HG02973 (cell line): ENCODE data around the gene TMEM161B.
"Not testable (repeated sequence)": the region's sequence is repeated elsewhere in the genome, so short reads cannot be mapped to it uniquely, and the experiment has no call there.

Source experiments
- ATAC-seq: cut with Tn5 transposase; IDR thresholded peaks from one replicate; pipeline ENCODE4 v1.9.1; 2021; ENCODE audit warnings: moderate library complexity; ENCODE audit not compliant: unreplicated experiment

The TMEM161B gene

DNA sequence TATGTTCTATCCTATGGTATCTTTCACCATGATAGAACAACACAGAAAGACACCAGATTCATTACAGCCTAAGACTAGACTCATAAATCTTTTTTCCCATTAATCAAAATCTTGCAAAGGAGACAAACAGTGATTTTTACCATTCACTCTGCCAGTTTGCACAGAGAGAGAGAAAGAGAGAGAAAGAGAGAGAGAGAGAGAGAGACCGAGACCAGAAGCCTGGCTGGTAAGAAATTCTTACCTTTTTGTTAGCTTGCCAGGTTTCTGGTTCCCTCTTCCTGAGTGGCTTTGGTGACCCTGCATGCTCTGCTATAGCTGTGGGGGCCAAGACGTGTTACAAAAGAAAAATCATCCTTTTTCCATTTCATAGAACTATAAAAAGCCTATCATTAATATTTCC is 18.6 kb downstream of the TMEM161B start:
- ATAC-seq, result no peak

DNA sequence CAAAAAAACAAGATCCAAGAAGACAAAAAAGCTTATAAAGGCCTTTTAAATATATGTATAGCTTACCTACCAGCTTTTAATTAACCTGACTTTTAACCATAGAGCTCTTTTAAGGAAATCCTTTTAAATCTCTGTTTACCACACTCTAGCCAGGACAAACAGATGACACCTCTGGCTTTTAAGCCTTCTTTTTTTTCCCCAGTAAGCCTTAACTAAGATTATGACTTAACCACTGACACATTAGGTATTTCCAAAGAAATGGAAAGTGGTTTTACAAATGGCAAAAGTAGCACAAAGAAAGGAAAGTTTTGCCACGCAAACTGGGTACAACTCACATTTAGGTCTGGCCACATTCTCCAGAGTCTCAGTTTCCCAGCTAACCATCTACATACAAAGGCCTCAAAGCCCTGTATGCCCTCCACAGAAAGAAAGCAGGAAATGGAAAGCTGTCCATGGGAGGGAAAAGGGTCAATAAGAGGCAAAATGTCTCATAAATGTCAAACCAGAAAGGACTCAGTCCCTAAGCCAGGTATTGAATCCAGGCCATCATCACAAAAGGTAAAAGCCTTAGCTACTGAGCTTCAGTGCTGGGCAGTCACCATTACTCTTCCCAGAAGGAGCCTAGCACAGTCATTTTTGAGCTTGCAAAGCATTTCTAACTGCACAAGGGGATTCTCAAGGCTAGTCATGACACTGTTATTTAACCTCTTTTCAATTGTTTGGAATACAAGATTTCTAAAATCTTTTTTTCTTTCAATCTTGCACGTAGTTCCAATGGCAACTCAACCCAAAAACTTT is 19.7 kb downstream of the TMEM161B start:
- no peak for ATAC-seq

DNA sequence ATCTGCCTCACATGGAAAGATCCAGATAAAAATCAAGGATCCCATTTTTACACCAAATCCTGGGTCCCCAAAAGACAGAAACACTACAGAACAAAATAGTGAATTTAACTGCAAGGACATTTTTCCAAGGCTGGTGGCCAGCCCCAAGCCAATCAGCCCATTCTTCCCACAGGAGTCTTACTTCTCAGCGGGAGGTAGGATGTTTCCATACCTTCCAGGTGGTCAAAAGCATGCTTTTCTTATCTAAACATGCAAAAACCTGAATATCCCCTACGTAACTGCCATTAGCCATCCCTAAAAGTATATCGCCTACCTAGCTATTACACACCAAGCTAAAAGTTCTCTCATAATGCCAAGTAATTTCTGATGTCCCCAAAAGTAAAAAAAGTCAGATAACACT is 20.6 kb downstream of the TMEM161B start:
- no peak for ATAC-seq

DNA sequence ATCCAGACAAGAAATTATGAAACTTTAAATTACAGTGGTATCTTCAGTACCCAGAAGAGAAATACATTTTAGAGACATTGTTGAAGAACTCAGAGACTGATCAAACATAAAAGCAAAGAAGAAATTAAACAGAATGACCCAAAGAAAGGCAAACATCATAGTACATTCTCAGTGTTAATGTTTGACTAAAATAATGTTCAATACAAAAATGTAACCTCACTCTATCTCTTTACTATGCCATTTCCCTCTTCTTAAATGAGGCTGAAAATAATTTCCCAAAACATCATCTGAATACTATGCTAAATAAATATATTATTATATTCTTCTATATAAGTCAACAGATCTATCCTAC is 22.8 kb downstream of the TMEM161B start:
- ATAC-seq, result no peak

DNA sequence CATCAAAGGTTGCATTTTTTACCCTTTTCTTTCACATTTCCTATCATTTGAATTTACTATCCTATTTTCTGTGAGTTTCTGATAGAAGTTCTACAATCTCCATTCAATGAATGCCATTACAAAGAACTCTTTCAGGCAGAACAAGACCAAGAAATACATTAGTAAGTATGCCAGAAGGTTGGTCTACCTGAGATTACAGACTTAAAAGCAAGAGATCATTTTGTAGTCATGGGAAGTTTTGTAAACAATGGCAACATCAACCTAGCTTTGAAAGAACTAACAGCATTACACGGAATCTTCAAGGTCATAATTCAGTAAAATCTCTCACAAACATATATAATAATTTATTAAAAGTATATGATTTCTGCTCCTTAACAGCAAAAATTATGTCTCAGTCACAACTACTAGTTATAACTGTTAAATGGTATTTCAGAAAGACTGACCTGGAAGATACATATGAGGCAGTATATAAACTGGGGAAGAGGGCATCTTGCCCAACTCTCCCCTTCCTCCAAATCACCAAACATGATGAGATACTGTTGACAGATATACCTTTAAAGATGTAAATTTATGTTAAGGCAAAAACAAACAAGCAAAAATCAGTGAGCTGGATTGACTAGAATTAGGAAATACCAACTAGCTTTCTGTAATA is 23.3 kb downstream of the TMEM161B start:
- no peak for ATAC-seq

DNA sequence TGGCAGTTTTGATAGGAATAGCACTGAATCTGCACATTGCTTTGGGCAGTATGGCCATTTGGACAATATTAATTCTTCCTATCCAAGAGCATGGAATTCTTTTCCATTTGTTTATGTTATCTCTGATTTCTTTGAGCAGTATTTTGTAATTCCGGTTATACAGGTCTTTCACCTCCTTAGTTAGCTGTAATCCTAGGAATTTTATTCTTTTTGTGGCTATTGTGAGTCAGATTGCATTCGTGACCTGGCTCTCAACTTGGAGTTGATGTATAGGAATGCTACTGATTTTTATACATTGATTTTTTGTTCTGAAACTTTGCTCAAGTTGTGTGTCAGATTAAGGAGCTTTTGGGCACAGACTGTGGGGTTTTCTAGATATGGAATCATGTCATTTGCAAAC is 24.0 kb downstream of the TMEM161B start:
- ATAC-seq, result no peak

DNA sequence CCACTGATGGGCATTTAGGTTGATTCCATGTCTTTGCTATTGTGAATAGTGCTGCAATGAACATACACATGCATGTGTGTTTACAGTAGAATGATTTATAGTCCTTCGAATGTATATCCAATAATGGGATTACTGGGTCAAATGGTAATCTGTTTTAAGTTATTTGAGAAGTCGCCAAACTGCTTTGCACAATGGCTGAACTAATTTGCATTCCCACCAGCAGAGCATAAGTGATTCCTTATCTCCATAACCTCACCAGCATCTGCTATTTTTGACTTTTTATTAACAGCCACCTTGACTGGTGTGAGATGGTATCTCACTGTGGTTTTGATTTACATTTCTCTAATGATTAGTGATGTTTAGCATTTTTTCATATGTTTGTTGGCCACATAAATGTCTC is 25.2 kb downstream of the TMEM161B start:
- not testable (repeated sequence) for ATAC-seq

DNA sequence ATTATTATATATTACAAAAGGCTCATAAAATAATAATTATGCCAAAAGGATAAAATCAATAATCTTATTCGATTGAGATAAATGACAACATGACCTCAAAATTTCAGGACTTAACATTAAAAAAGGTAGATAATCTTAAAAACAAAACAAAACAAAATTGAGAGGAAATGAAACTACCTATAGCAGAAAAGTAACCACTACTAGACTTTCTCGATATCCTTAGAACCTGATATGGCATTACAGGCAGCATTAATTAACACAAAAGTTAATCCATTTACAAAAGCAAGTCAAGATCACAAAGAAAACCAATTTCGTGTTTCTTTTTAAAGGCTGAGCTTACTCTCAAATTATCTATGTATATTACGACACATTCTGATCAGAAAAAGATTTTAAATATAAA is 29.9 kb downstream of the TMEM161B start:
- no peak for ATAC-seq

DNA sequence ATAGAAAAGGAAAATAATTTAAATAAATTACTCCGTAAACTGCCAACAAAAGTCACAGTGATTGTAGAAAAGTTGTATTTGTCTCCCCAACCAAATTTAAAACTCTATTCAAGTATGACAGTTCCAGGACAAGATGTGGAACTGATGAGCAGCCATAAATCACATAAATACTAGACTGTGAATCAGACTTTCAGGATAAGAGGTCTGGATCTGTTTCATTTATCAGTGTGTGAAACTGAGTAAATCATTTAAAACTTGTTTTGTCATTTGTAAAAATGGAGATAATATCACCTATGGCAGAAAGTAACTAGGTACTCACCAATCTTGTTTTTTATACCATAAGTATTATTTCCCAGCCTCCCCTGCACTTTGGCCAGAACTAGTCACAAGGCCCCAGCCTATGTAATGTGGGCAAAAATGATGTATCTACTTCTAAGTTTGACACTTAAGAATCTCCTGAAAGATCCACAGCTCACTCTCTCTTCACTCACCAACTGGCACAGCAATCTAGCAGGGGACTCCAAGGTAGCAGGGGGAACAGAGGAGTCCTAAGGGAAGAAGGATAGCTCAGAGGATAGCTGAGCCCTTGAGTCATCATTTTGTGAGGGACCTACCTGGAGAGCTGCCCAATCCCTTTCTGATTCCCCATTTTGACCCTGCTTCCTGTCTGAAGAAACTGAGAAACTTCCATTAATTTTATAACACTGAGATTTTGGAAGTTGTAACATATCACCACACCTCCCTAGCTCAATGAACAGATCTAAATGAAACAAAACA is 31.6 kb downstream of the TMEM161B start:
- ATAC-seq, result no peak

DNA sequence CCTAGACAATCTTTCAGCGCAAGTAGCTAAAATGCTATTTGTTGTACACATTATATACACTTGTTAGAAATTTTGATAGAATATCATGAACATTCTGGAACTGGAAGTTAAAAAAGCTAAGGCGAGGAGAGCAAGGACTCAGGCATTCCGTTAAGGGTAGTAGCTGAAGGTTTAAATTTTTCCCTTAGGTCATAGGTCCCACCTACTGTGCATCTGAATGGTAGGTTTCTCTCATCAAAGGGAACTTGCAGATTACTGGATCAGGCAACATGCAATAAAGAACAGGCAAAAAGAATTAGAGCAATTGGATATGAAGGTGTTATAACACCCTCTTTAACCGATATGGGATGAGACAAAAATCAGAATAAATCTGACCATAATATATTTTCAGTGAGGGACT is 32.8 kb downstream of the TMEM161B start:
- no peak for ATAC-seq

DNA sequence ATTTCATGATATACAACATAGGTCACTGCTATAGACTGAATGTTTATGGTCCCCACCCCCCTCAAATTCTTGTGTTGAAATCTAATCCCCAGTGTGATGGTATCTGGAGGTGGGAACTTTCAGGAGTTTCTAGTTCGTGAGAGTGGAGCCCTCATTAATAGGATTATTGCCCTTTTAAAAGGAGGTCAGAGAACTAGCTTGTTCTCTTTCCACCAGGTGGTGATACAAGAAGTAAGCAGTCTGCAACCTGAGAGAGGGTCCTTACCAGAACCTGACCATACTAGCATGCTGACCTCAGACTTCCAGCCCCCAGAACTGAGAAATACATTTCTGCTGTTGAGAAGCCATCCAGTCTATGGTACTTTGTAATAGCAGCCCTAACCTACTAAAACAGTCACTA is 33.3 kb downstream of the TMEM161B start:
- ATAC-seq, result no peak

DNA sequence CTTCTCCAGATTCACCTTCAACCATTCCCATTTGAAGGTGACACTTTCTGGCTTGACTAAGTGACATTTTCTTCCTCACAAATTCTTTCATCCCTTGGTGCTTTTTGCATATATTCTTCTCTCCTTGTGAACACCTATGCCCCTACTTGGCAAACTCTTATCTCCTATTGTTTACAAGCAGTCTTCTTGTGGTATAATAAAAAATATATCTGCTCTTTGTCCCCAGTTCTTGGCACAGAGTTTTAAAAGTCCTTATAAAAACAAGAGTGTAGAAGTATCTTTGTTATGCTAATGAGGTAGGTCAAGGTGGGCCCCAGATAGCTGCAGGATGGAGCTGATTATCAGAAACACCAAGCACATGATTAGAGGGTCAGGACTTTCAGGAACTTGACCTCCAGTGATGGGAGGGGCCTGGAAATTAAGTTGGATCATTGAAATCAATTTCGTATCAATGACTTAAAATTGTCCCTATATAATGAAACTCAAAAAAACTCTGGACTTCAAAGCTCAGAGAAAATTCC is 38.0 kb downstream of the TMEM161B start:
- no peak for ATAC-seq

DNA sequence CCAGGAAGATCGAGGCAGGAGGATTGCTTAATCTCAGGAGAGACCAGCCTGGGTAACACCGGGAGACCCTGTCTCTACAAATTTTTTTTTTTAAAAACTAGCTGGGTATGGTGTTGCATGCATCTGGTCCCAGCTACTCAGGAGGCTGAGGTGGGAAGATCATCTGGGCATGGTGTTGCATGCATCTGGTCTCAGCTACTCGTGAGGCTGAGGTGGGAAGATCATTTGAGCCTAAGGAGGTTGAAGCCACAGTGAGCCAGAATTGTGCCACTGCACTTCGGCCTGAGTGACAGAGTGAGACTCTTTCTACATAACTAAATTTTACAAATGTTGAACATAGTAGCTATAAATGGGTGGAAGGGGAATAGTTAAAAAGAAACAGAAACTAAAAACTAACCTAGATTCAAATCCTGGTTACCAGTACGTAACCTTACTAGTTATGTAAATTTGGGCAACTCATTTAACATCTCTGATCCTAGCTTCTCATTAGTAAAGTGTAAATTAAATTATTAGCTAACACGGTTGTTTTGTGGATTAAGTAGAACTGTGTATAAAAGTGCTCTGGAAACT is 41.7 kb downstream of the TMEM161B start:
- peak; percentile 93 for ATAC-seq

DNA sequence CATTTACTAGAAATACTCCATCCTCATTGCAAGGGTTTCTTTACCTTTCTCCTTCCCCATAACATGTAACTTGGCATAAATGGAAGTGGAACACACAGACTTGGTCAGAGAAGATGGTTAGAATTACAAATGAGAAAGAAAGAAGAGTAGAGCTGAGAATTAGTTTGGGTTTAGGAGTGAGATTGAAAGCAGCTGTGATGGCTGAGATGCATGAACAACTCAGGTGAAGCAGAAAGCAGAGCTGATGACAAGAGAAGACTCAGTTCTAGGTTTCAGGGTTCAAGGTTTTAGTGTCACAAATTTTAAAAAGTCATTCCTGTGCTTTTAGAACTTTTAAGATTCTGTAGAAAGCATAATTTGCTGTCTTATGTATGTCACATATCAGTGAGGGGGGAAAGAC is 54.0 kb downstream of the TMEM161B start:
- peak; percentile 56 for ATAC-seq

DNA sequence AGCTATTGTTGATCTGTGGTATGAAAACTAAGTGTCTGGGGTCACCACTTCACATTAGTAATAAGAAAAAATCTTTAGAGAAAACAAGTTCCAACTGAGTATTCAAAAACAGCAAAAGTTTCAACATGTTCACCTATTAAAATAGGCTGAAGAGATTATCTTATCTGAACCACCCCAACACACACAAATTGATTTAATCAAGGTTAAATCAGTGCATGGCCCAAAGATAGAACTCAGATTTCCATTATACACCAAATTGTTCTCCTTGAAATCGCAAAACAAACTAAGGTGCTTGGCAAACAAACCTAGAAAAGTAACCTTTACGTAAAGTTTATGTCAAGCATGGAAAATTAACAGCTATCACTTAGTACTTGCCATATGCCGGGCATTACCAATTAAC is 61.1 kb downstream of the TMEM161B start:
- ATAC-seq, result no peak

DNA sequence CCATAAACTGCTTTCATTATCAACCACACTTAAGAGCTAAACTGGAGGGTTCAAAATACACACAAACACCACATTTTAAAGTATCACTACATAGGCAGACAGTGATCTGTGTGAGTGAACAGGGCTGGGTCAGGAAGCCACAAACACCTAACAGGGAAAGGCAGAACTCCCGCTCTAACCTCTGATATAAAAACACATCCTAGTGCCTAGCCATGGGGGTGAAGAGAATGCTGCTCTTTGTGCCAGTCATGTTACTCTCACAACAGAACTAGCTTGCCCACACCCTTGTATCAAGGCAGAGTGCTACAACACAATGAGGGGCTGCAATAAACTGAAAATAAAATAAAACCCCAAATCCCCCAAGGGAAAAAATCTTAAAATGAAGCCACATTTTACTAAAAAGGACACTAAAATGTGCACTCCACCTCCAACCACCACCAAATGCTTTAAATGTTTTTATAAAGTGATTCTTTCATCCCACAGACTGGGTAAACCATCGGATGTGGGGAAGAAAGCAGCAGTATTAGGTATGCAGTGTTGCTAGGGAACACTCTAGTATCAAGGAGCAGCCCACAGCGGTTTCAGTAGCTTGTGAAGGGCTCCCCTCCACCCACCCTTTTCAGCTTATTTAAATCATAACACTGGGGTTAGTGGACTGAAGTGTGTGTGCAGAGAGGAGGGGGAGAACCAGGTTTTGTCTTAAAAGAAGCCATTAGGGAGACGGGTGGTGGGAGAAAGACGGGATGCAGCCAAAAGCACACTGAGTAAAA is 64.5 kb downstream of the TMEM161B start:
- no peak for ATAC-seq

DNA sequence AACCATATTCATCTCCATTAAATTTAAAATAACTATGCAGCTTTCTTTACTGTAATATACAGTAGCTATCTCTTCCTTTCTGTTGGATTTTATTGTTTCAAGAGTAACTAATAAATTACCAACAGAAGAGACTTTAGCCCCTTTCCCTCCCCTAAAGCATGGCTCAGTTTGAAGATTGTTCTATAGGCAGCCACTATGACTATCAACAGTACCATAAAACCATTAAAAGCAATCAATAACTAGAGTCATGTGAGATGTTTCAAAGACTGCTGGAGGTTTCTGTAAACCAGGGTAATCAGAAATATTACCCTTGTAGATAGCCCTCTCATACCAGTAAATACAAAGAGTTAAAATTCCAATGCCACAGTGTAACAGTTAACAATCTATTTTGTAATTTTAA is 73.0 kb downstream of the TMEM161B start:
- ATAC-seq, result no peak

DNA sequence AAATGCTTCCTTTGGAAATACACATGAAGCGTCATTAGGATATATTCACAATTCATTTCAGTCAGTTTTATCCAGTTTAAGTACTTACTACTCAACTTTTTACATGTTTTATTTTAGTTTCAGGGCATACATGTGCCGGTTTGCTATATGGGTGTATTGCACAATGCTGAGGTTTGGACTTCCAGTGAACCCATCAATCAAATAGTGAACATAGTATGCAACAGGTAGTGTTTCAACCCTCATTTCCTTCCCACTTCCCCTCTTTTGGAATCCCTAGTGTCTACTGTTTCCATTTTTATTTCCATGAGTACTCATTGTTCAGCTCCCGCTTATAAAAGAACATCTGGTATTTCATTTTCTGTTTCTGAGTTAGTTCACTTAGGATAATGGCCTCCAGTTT is 74.7 kb downstream of the TMEM161B start:
- ATAC-seq, result no peak

DNA sequence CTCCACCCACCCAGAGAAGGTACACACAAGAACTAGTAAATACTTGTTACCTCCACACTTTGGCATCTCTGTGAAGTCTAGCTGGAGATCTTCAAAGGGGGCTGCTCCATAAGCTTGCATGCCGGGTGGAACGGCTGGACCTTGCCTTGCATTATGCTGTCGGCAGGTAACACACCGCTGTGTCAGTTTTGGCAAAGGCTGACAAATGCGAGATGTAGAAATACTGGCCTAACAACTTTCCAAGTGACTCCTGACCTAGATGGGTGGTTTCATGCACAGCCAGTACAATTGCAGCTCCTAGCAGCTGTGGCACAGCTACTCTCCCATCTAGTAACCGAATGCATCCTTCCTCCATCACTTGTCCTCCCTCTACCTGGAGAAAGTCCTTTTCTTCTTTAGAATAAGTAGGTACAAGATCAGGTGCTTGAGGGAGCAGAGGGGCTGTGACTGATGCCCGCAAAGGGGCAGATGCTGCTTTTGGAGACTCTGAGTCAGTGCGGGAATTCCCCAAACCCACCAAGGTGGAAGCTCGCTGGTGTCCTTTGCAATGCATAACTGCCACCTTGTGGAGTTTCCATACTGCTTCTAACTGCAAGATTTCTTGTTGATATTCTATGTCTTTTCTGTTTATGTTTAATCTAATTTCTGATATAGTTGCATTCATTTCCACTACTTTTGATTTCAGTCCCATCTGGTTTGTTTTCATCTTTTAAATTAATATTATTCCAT is 78.4 kb downstream of the TMEM161B start:
- no peak for ATAC-seq

DNA sequence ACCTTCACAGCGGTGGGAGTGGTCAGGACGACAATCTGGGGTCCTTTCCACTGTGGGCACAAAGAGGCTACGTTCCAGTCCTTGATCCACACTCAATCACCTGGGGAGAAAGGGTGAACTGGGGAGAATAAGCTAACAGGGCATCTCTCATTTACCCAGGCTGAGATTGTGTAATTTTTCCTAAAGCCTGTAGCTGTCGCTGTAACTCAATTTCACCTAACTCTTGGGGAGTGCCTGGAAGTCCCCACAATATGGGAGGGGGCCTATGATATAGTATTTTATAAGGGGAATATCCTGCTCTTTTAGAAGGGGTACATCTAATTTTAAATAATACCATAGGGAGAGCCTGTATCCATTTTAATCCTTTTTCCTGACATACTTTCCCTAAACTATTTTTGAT is 79.2 kb downstream of the TMEM161B start:
- ATAC-seq, result not testable (repeated sequence)
